ENCODE data around the gene TINCR. TPM values are rescaled to one million over a fixed set of nuclear protein-coding genes. Genes with fewer than 3 reads are reported as not detected.
"Not testable (repeated sequence)": the region's sequence is repeated elsewhere in the genome, so short reads cannot be mapped to it uniquely, and the experiment has no call there.

Gene TINCR
- total RNA-seq, 1 donor = not detected

DNA sequence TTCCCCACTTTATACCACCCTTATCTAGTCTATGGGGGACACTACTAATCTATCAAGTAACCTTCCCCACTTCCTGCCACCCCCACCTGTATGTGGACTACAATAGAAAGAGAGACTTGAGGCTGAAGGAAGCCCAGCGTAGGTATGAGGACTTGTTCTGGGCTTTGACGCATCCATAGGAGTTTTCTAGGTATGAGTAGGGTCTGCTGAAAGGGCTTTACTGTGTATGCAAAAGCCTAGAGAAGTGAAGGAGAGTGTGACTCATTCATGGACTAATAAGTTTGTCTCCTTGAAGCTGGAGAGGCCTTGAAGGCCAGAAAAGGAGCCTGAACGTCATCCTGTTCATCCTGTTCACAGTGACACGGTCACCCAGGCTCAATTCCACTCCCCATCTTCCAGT, 21.8 kb downstream of the TINCR start:
- no peak for TF ChIP-seq CTCF (IDR thresholded peaks at IDR 0.05; ENCODE audit: insufficient read depth, low read length)
- no peak overlapping the region for H3K4me3 ChIP-seq (ENCODE audit: low read depth, low read length)
- no peak for DNase-seq (ENCODE audit: low read depth)

DNA sequence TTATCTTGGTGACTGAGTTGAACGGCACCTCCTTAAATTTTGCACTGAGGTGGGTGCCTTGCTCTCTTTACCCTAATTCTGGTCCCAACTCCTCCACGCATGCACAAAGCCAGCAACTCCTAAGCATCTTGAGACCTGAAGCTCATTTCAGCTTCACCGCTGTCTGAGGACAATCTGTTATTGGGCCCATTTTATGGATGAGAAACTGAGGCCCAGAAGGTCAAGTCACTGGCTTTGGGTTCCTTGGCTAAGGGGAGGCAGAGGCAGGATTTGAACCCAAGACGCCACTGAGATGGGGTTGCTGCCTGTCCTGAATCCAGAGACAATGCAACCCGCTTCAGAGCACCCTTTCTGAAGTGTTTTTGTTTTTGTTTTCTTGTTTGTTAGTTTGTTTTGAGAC, 22.7 kb downstream of the TINCR start:
- no peak overlapping the region for H3K4me3 ChIP-seq (ENCODE audit: low read depth, low read length)
- DNase-seq (ENCODE audit: low read depth) = no peak
- TF ChIP-seq CTCF (IDR thresholded peaks at IDR 0.05; ENCODE audit: insufficient read depth, low read length) = no peak

DNA sequence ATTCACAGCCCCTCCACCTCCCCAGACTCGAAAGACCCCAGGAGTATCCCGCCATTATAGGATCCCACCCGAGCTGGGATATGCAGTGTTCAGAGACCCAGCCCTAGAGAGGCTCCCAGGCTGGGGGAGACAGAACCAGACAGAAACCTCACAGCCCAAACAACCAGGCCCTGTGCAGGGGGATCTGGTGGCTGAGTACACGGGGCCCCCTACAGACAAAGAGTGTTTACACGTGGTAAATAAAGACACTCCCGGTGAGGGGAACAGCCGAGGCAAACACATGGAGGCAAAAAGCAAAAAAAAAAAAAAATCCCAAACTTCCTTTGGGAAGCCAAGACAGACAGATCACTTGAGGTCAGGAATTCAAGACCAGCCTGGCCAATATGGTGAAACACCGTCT, 25.1 kb downstream of the TINCR start:
- no peak for TF ChIP-seq CTCF (IDR thresholded peaks at IDR 0.05; ENCODE audit: insufficient read depth, low read length)
- DNase-seq (ENCODE audit: low read depth) = no peak

DNA sequence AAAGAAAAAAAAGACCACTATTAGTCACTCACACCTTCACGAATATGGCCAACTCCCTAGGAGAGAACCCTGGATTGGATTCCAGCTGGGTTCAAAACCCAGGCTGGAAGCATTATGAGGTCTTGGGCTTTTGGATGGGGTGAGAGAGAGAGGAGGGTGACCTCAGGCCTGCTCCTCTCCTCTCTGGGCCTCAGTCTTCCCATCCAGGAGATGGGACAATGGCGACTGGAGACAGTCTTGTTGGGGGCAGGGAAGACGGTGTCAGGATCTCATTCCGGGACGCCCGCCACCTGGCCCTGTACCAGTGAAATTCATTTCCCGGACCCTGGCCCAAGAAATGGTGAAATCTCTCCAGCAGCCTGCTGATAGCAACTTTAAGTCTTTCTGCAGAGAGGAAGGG, 26.3 kb downstream of the TINCR start:
- H3K4me3 ChIP-seq (ENCODE audit: low read depth, low read length) = no peak overlapping the region
- TF ChIP-seq CTCF (IDR thresholded peaks at IDR 0.05; ENCODE audit: insufficient read depth, low read length) = no peak
- peak; percentile 4 for DNase-seq (ENCODE audit: low read depth)

More for the DNA sequence above, 25.1 kb downstream of the TINCR start:
- no peak overlapping the region for H3K4me3 ChIP-seq (ENCODE audit: low read depth, low read length)

DNA sequence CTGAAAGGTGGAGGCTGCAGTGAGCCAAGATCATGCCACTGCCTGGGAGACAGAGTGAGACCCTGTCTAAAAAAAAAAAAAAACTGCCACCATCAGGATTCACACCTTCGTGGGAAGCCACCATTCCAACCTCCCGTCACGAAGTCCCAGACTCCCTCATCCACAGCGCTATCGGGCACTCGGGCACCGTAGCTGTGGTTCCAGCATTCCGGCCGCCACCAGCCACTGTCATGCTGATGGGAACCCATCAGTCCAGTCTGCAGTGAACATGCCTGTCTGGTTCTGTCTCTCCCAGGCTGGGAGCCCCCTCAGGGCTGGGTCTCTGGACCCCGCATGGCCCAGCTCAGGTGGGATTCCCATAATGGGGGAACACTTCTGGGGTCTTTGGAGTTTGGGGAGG, 27.5 kb downstream of the TINCR start:
- H3K4me3 ChIP-seq (ENCODE audit: low read depth, low read length) = no peak overlapping the region
- no peak for TF ChIP-seq CTCF (IDR thresholded peaks at IDR 0.05; ENCODE audit: insufficient read depth, low read length)
- no peak for DNase-seq (ENCODE audit: low read depth)

- H3K4me3 ChIP-seq (ENCODE audit: low read depth, low read length) = no peak overlapping the region
- DNase-seq (ENCODE audit: low read depth) = no peak
- no peak for TF ChIP-seq CTCF (IDR thresholded peaks at IDR 0.05; ENCODE audit: insufficient read depth, low read length)
These were observed 29.9 kb downstream of the TINCR start for GRCh38 chr19:5537870-5538269.

DNA sequence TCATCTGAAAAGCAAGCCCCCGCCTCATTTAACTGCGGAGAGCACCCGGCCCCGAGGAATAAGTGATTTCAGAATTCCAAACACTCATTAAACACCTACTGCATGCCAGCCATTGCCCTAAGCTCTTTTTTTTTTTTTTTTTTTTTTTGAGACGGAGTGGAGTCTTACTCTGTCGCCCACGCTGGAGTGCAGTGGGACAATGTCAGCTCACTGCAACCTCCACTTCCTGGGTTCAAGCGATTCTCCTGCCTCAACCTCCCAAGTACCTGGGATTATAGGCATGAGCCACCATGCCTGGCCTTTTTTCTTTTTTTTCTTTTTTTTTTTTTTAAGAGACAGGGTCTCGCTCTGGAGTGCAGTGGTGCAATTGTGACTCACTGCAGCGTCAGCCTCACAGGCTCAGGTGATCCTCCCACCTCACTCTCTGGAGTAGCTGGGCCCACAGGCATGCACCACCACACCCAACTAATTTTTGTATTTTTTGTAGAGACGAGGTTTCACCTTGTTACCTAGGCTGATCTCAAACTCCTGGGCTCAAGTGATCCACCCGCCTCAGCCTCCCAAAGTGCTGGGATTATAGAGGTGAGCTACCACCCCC, 30.7 kb downstream of the TINCR start:
- H3K4me3 ChIP-seq (ENCODE audit: low read depth, low read length); DNase-seq (ENCODE audit: low read depth): not testable (repeated sequence)

All from fibroblast of the aortic adventitia (primary cell).